A549 treated with Hydrocortisone at 1 μM for 4 hours (cell line): ENCODE results near the gene LTA. TPM values are rescaled to one million over a fixed set of nuclear protein-coding genes. Genes with fewer than 3 reads are reported as not detected.

Source experiments
- total RNA-seq: library from RNA; stranded (reverse); fragments of 200-300 nt; extraction: Qiagen RNA extraction; gene quantifications from 5 replicates; pipeline ENCODE4 v1.2.3, GENCODE V29; 2022

LTA gene
- 0.07 to 0.31 TPM (median 0.13 TPM) in 3 of 5 replicates, not detected in the others for total RNA-seq

GRCh38 chr6:31572041-31572911 is at the start of gene LTA:
Gene LTA (plus strand): TSS chr6:31572289. CDS start chr6:31572743, 454 bp downstream.

GRCh38 chr6:31528821-31529328 is 43.2 kb upstream of the LTA start, which contains the start of gene MCCD1:
Gene MCCD1 (plus strand): TSS chr6:31528962. CDS start chr6:31529015, 53 bp downstream.

GRCh38 chr6:31541658-31542521 is 30.2 kb upstream of the LTA start, which contains the start of gene DDX39B:
Gene DDX39B (minus strand): TSS chr6:31542003. CDS start chr6:31540532, 1,471 bp downstream.

GRCh38 chr6:31546339-31546957 is 25.6 kb upstream of the LTA start, which contains the start of gene ATP6V1G2:
Gene ATP6V1G2 (minus strand): TSS chr6:31546608. CDS start chr6:31546559, 49 bp downstream.

GRCh38 chr6:31546958-31547726 is 24.9 kb upstream of the LTA start, which contains the start of gene NFKBIL1:
Gene NFKBIL1 (plus strand): TSS chr6:31547608. CDS start chr6:31547695, 87 bp downstream.

GRCh38 chr6:31575335-31575901 is 3.3 kb downstream of the LTA start, which contains the start of gene TNF:
Gene TNF (plus strand): TSS chr6:31575565. CDS start chr6:31575742, 177 bp downstream.

GRCh38 chr6:31582230-31582643 is 10.1 kb downstream of the LTA start, which contains the start of gene LTB:
Gene LTB (minus strand): TSS chr6:31582424. CDS start chr6:31582417, 7 bp downstream.

GRCh38 chr6:31586008-31586407 is 13.9 kb downstream of the LTA start, which contains the start of gene LST1:
Gene LST1 (plus strand): TSS chr6:31586277. CDS start chr6:31587300, 1,023 bp downstream.

GRCh38 chr6:31614684-31615578 is 42.8 kb downstream of the LTA start, which contains the start of gene AIF1:
Gene AIF1 (plus strand): TSS chr6:31615234. CDS start chr6:31615330, 96 bp downstream.

GRCh38 chr6:31620586-31621319 is 48.7 kb downstream of the LTA start, which contains the start of gene PRRC2A:
Gene PRRC2A (plus strand): TSS chr6:31620715. CDS start chr6:31622790, 2,075 bp downstream.

Other genes starting within 250 kb of the LTA start
- 24.9 to 35.0 TPM (median 28.2 TPM) in 5 replicates for gene HLA-B, start 215.1 kb upstream of the LTA start, total RNA-seq
- gene MICA, start 168.7 kb upstream of the LTA start, total RNA-seq, result 27.8 to 29.9 TPM (median 29.8 TPM) in 5 replicates
- 6.1 to 7.7 TPM (median 7.3 TPM) in 5 replicates for gene MICB, start 74.1 kb upstream of the LTA start, total RNA-seq
- gene MCCD1, start 43.3 kb upstream of the LTA start, total RNA-seq, result not detected in 5 replicates
- gene DDX39B, start 30.3 kb upstream of the LTA start, total RNA-seq, result 331 to 435 TPM (median 353 TPM) in 5 replicates
- 0.46 to 0.93 TPM (median 0.67 TPM) in 5 replicates for gene ATP6V1G2, start 25.7 kb upstream of the LTA start, total RNA-seq
- gene NFKBIL1, start 24.7 kb upstream of the LTA start, total RNA-seq, result 9.7 to 12.5 TPM (median 11.6 TPM) in 5 replicates
- 0.08 to 0.12 TPM in 2 of 5 replicates, not detected in the others for gene TNF, start 3.3 kb downstream of the LTA start, total RNA-seq
- gene LTB, start 10.1 kb downstream of the LTA start, total RNA-seq, result 0.29 to 0.47 TPM (median 0.38 TPM) in 5 replicates
- 0.37 TPM in 1 of 5 replicates, not detected in the others for gene LST1, start 14.0 kb downstream of the LTA start, total RNA-seq
- not detected in 5 replicates for gene NCR3, start 20.7 kb downstream of the LTA start, total RNA-seq
- gene AIF1, start 42.9 kb downstream of the LTA start, total RNA-seq, result not detected in 5 replicates
- 76.6 to 89.9 TPM (median 84.4 TPM) in 5 replicates for gene PRRC2A, start 48.4 kb downstream of the LTA start, total RNA-seq
- gene BAG6, start 80.4 kb downstream of the LTA start, total RNA-seq, result 129 to 143 TPM (median 133 TPM) in 5 replicates
- 2.9 to 3.8 TPM (median 3.4 TPM) in 5 replicates for gene APOM, start 83.6 kb downstream of the LTA start, total RNA-seq
- gene C6orf47, start 88.5 kb downstream of the LTA start, total RNA-seq, result 10.1 to 14.9 TPM (median 12.4 TPM) in 5 replicates
- 9.3 to 11.4 TPM (median 11.1 TPM) in 5 replicates for gene GPANK1, start 92.7 kb downstream of the LTA start, total RNA-seq
- gene CSNK2B, start 93.8 kb downstream of the LTA start, total RNA-seq, result 154 to 183 TPM (median 177 TPM) in 5 replicates
- 3.4 to 4.7 TPM (median 3.9 TPM) in 5 replicates for gene LY6G5B, start 97.7 kb downstream of the LTA start, total RNA-seq
- 0.75 to 2.1 TPM (median 1.5 TPM) in 5 replicates for gene LY6G5C, start 108.8 kb downstream of the LTA start, total RNA-seq
- 15.0 to 19.1 TPM (median 17.0 TPM) in 5 replicates for gene ABHD16A, start 131.0 kb downstream of the LTA start, total RNA-seq
- gene LY6G6F, start 134.6 kb downstream of the LTA start, total RNA-seq, result not detected in 5 replicates
- gene LY6G6D, start 143.1 kb downstream of the LTA start, total RNA-seq, result not detected in 5 replicates
- 0.13 to 0.18 TPM in 2 of 5 replicates, not detected in the others for gene LY6G6C, start 149.5 kb downstream of the LTA start, total RNA-seq
- gene MPIG6B, start 151.1 kb downstream of the LTA start, total RNA-seq, result not detected in 5 replicates
- 25.9 to 32.1 TPM (median 29.2 TPM) in 5 replicates for gene DDAH2, start 157.0 kb downstream of the LTA start, total RNA-seq
- gene CLIC1, start 164.2 kb downstream of the LTA start, total RNA-seq, result 475 to 491 TPM (median 481 TPM) in 5 replicates
- gene MSH5, start 167.7 kb downstream of the LTA start, total RNA-seq, result 10.7 to 15.7 TPM (median 13.4 TPM) in 5 replicates
- gene SAPCD1, start 190.4 kb downstream of the LTA start, total RNA-seq, result 2.6 to 4.9 TPM (median 3.2 TPM) in 5 replicates
- gene VWA7, start 205.0 kb downstream of the LTA start, total RNA-seq, result 1.1 to 1.7 TPM (median 1.5 TPM) in 5 replicates
- gene VARS1, start 223.5 kb downstream of the LTA start, total RNA-seq, result 52.1 to 61.7 TPM (median 54.3 TPM) in 5 replicates
- gene LSM2, start 234.7 kb downstream of the LTA start, total RNA-seq, result 42.7 to 66.2 TPM (median 59.0 TPM) in 5 replicates
- gene HSPA1L, start 243.0 kb downstream of the LTA start, total RNA-seq, result 1.2 to 2.0 TPM (median 1.6 TPM) in 5 replicates
- gene HSPA1A, start 243.3 kb downstream of the LTA start, total RNA-seq, result 162 to 234 TPM (median 205 TPM) in 5 replicates